ENCODE data around the gene FRMPD4.

DNA sequence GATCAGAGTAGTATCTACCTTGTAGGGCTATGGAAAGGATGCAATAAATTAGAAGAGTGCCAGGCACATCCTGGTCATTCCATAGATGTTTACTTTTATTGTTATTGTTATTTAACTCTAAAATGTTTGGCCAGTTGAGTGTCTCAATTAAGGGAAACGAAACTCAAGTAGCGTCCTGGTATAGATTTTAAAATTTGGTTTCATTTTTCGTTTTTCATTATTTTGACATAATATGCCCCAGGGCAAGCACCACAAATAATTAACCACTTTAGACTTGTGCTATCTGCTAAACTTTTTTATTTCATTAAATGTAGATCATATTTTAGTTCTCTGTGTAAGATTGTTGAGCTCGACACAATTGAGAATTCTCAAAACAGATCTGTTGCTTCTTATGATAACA lies 473.2 kb downstream of the FRMPD4 start:
- TF ChIP-seq, protein P1, sequence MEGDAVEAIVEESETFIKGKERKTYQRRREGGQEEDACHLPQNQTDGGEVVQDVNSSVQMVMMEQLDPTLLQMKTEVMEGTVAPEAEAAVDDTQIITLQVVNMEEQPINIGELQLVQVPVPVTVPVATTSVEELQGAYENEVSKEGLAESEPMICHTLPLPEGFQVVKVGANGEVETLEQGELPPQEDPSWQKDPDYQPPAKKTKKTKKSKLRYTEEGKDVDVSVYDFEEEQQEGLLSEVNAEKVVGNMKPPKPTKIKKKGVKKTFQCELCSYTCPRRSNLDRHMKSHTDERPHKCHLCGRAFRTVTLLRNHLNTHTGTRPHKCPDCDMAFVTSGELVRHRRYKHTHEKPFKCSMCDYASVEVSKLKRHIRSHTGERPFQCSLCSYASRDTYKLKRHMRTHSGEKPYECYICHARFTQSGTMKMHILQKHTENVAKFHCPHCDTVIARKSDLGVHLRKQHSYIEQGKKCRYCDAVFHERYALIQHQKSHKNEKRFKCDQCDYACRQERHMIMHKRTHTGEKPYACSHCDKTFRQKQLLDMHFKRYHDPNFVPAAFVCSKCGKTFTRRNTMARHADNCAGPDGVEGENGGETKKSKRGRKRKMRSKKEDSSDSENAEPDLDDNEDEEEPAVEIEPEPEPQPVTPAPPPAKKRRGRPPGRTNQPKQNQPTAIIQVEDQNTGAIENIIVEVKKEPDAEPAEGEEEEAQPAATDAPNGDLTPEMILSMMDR (conservative IDR thresholded peaks at IDR 0.05), result no peak
- TF ChIP-seq EZH2 (IDR thresholded peaks at IDR 0.05; ENCODE audit: low read depth), result no peak

Measured in PC-9 (cell line).